ENCODE data around the gene S100A5.
"Not testable (repeated sequence)": the region's sequence is repeated elsewhere in the genome, so short reads cannot be mapped to it uniquely, and the experiment has no call there.

The S100A5 gene

GRCh38 chr1:153527683-153528040 is 13.1 kb downstream of the S100A5 start:
- ChIA-PET CTCF (interaction anchor here (0.7 to 2.4 kb wide), 6 partner anchors 13 to 45 kb away, joined by 3 to 7 read pairs (median 4); partner anchors contain the start of gene S100A5), POLR2A (no interaction called here)
- no peak for DNase-seq (ENCODE audit: extremely low spot score)
- no peak for TF ChIP-seq CTCF (IDR thresholded peaks at IDR 0.05; ENCODE audit: control extremely low read depth, extremely low read depth, low read depth, missing control alignments)

- POLR2A ChIA-PET = no interaction called here
- CTCF ChIA-PET = interaction anchor here (1.1 to 2.5 kb wide), 6 partner anchors 8 to 45 kb away, joined by 3 to 7 read pairs (median 4); partner anchors contain the start of genes S100A5 and S100A6
- DNase-seq (ENCODE audit: extremely low spot score) = no peak
- no peak for TF ChIP-seq CTCF (IDR thresholded peaks at IDR 0.05; ENCODE audit: control extremely low read depth, extremely low read depth, low read depth, missing control alignments)
Observed at GRCh38 chr1:153527023-153527682, 13.6 kb downstream of the S100A5 start.

DNA sequence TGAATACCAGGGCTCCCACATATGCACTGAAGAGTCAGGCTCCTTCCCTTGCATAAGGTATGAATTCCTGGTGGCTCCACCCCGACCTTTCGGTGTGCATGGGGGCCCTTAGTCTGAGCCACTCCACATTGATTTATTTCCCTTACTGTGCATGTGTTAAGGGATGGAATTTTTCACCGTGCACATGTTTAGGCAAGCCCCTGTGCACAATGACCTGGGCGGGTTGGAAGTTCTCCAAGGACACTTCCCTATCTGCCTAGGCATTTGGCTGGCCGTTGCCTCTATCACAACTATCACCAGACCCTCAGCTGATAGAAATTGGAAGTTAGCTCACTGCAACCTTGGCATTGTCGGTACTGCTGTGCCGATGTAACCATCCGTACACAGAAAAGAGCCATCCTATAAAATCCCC is 14.6 kb downstream of the S100A5 start:
- CTCF ChIA-PET = interaction anchor here (0.8 to 2.6 kb wide), 11 partner anchors 7 to 101 kb away, joined by 3 to 11 read pairs (median 7); partner anchors contain the start of genes S100A13, S100A5 and S100A6
- DNase-seq (ENCODE audit: extremely low spot score) = no peak
- POLR2A ChIA-PET = no interaction called here
- no peak for TF ChIP-seq CTCF (IDR thresholded peaks at IDR 0.05; ENCODE audit: control extremely low read depth, extremely low read depth, low read depth, missing control alignments)

- no peak for DNase-seq (ENCODE audit: extremely low spot score)
- POLR2A ChIA-PET = no interaction called here
- no peak for TF ChIP-seq CTCF (IDR thresholded peaks at IDR 0.05; ENCODE audit: control extremely low read depth, extremely low read depth, low read depth, missing control alignments)
- CTCF ChIA-PET = interaction anchor here (0.8 to 2.6 kb wide), 12 partner anchors 8 to 102 kb away, joined by 3 to 11 read pairs (median 6); partner anchors contain the start of genes S100A13 and S100A6
Observed at GRCh38 chr1:153525088-153525728, 15.5 kb downstream of the S100A5 start.

DNA sequence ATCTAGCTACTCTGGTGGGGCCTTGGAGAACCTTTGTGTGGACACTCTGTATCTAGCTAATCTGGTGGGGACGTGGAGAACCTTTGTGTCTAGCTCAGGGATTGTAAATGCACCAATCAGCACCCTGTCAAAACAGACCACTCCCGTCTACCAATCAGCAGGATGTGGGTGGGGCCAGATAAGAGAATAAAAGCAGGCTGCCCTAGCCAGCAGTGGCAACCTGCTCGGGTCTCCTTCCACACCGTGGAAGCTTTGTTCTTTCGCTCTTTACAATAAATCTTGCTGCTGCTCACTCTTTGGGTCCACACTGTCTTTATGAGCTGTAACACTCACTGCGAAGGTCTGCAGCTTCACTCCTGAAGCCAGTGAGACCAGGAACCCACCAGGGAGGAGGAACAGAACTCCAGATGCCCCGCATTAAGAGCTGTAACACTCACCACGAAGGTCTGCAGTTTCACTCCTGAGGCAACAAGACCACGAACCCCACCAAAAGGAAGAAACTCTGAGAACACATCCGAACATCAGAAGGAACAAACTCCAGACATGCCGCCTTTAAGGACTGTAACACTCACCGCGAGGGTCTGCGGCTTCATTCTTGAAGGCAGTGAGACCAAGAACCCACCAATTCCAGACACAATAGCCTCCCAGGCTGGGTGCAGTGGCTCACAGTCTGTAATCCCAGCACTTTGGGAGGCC is 18.2 kb downstream of the S100A5 start:
- CTCF ChIA-PET = interaction anchor here (1.5 to 4.8 kb wide), 6 partner anchors 11 to 95 kb away, joined by 3 to 30 read pairs (median 6); no protein-coding TSS in a partner anchor
- DNase-seq (ENCODE audit: extremely low spot score); POLR2A ChIA-PET: not testable (repeated sequence)

DNA sequence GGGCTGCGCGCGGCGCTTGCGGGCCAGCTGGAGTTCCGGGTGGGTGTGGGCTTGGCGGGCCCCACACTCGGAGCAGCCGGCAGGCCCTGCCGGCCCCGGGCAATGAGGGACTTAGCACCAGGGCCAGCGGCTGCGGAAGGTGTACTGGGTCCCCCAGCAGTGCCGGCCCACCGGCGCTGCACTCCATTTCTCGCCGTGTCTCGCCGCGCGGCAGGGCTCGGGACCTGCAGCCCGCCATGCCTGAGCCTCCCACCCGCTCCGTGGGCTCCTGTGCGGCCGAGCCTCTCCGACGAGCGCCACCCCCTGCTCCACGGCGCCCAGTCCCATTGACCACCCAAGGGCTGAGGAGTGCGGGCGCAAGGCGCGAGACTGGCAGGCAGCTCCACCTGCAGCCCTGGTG is 18.9 kb downstream of the S100A5 start:
- POLR2A ChIA-PET; DNase-seq (ENCODE audit: extremely low spot score): not testable (repeated sequence)
- CTCF ChIA-PET = interaction anchor here (0.9 to 4.8 kb wide), 7 partner anchors 11 to 96 kb away, joined by 3 to 30 read pairs (median 5); no protein-coding TSS in a partner anchor

DNA sequence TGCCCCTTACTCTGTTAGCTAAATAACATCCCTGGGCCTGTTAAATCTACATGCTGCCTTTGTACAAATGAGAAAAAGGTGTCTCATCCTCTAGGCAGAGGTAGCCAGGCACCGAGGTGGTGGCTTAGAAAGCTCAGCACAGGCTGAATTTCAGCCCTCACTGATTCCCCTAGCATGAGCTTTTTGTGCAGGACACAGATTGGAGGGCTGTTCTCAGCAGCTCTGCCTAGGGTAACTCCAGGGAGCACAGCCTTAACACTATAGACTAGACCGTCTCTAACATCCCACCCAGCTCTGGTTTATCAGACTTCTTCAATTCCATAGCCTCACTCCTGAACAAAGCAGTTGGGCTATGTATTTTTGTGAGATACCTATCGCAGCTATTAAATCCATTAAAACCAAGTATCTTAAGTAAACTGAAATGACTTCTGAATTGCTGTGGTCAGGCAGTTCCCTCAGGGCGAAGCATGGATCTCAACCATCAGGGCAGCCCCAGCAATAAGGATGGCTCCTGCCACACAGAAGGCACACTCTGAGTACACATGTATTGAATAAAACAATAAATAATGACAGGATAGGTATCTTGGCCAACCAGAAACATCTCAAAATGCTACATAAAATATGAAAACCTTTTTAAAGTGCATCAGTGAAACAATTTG is 19.8 kb downstream of the S100A5 start:
- no peak for DNase-seq (ENCODE audit: extremely low spot score)
- TF ChIP-seq CTCF (IDR thresholded peaks at IDR 0.05; ENCODE audit: control extremely low read depth, extremely low read depth, low read depth, missing control alignments) = no peak
- POLR2A ChIA-PET = no interaction called here
- CTCF ChIA-PET = interaction anchor here (0.9 to 4.8 kb wide), 9 partner anchors 10 to 97 kb away, joined by 3 to 30 read pairs (median 4); no protein-coding TSS in a partner anchor

- DNase-seq (ENCODE audit: extremely low spot score); POLR2A ChIA-PET: not testable (repeated sequence)
- CTCF ChIA-PET = interaction anchor here (0.9 to 4.8 kb wide), 7 partner anchors 9 to 48 kb away, joined by 3 to 30 read pairs (median 4); no protein-coding TSS in a partner anchor
Observed at GRCh38 chr1:153520137-153520691, 20.5 kb downstream of the S100A5 start.
